ENCODE results near the gene PCDHGC4.

PCDHGC4 gene

GRCh38 chr5:141513627-141514329, 28.9 kb downstream of the PCDHGC4 start:
- no peak for TF ChIP-seq FOXP2 (optimal IDR thresholded peaks at IDR 0.05; ENCODE audit: borderline replicate concordance, extremely low read depth, extremely low read length, insufficient read depth)
- no peak for TF ChIP-seq SIN3A (IDR thresholded peaks at IDR 0.05; ENCODE audit: borderline replicate concordance, insufficient read depth, low read length)
- no peak for TF ChIP-seq REST (IDR thresholded peaks at IDR 0.05; ENCODE audit: insufficient read depth in 1 of 2, low read depth in 2 of 2, low read length in 2 of 2)
- TF ChIP-seq POLR2AphosphoS5 (IDR thresholded peaks at IDR 0.05; ENCODE audit: low read depth, low read length), result no peak
- TF ChIP-seq TAF1 (IDR thresholded peaks at IDR 0.05; ENCODE audit: borderline replicate concordance, insufficient read depth, low read length), result no peak

GRCh38 chr5:141514330-141515133, 29.7 kb downstream of the PCDHGC4 start:
- TF ChIP-seq SIN3A (IDR thresholded peaks at IDR 0.05; ENCODE audit: borderline replicate concordance, insufficient read depth, low read length) (no peak), POLR2AphosphoS5 (IDR thresholded peaks at IDR 0.05; ENCODE audit: low read depth, low read length) (no peak), TAF1 (IDR thresholded peaks at IDR 0.05; ENCODE audit: borderline replicate concordance, insufficient read depth, low read length) (no peak), FOXP2 (optimal IDR thresholded peaks at IDR 0.05; ENCODE audit: borderline replicate concordance, extremely low read depth, extremely low read length, insufficient read depth) (no peak), REST (IDR thresholded peaks at IDR 0.05; ENCODE audit: insufficient read depth in 1 of 2, low read depth in 2 of 2, low read length in 2 of 2) (no peak)

GRCh38 chr5:141515141-141515540, 30.3 kb downstream of the PCDHGC4 start:
- TF ChIP-seq FOXP2 (optimal IDR thresholded peaks at IDR 0.05; ENCODE audit: borderline replicate concordance, extremely low read depth, extremely low read length, insufficient read depth), result no peak
- no peak for TF ChIP-seq TAF1 (IDR thresholded peaks at IDR 0.05; ENCODE audit: borderline replicate concordance, insufficient read depth, low read length)
- TF ChIP-seq SIN3A (IDR thresholded peaks at IDR 0.05; ENCODE audit: borderline replicate concordance, insufficient read depth, low read length), result no peak
- no peak for TF ChIP-seq POLR2AphosphoS5 (IDR thresholded peaks at IDR 0.05; ENCODE audit: low read depth, low read length)
- TF ChIP-seq REST (IDR thresholded peaks at IDR 0.05; ENCODE audit: insufficient read depth in 1 of 2, low read depth in 2 of 2, low read length in 2 of 2), result no peak

- TF ChIP-seq SIN3A (IDR thresholded peaks at IDR 0.05; ENCODE audit: borderline replicate concordance, insufficient read depth, low read length), result no peak
- TF ChIP-seq FOXP2 (optimal IDR thresholded peaks at IDR 0.05; ENCODE audit: borderline replicate concordance, extremely low read depth, extremely low read length, insufficient read depth), result no peak
- TF ChIP-seq TAF1 (IDR thresholded peaks at IDR 0.05; ENCODE audit: borderline replicate concordance, insufficient read depth, low read length), result no peak
- no peak for TF ChIP-seq REST (IDR thresholded peaks at IDR 0.05; ENCODE audit: insufficient read depth in 1 of 2, low read depth in 2 of 2, low read length in 2 of 2)
- no peak for TF ChIP-seq POLR2AphosphoS5 (IDR thresholded peaks at IDR 0.05; ENCODE audit: low read depth, low read length)
Measured at GRCh38 chr5:141515946-141516671, 31.3 kb downstream of the PCDHGC4 start.

Data from PFSK-1 (cell line).